Measurements from ENCODE around the gene CUL4B. TPM values are rescaled to one million over a fixed set of nuclear protein-coding genes. Genes with fewer than 3 reads are reported as not detected.
"Not testable (repeated sequence)": the region's sequence is repeated elsewhere in the genome, so short reads cannot be mapped to it uniquely, and the experiment has no call there.

The CUL4B gene
- polyA plus RNA-seq, 1 donor = 37.9 TPM

DNA sequence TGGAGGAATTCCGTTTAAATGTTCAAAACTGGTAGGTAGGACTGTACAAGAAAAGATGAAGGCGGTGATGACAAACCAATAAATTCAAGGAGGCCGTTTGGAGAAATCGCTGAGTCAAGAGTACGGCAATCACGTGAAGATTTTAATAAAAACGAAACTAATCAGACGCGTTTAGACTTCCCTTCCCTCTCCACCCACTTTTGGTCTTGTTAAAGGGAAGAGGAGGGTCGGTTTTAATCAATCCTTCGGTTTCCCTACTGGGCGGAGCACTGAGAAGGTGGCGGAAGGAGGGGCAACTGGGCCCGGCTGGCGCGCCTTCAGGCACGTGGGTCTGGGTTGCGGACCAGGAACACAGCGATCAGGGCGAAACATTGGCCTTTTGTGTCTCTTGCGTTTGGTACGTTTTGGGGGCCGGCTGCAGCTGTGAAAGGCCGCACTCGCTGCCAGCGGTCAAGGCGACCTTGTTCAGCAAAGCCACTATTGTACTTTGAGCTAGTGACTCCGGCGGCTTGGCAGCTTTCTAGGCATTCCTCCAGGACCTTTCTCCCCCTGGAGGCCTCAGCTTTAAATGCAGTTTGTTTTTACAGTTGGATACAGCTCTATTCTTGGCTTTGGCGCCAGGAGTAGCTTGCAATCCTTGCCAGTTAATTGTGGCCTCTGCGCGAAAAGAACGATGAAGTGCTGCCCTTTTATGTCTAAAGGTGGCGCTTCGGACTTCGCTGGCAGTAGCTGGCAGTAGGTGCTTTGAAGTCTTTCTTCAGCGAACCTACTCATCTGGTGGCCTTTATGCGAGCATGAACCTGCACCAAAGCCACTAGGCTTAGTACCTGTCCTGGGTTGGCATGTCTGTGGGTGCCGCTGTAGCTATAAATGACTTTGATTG lies 74.9 kb downstream of the CUL4B start:
- no peaks in the 10 kb centered on the region for H3K27me3 ChIP-seq (ENCODE audit: control insufficient read depth, insufficient read depth, low read length)
- H3K27ac ChIP-seq (ENCODE audit: low read length) = peak overlapping the region; percentile 95
- peaks cover 3% of the 10 kb centered on the region for H3K4me1 ChIP-seq (ENCODE audit: control insufficient read depth, insufficient read depth, low read length)
- H3K4me3 ChIP-seq (ENCODE audit: low read length) = peak overlapping the region; percentile 60
- 0% methylated on average over 2 of the region's 39 CpGs for WGBS (ENCODE audit: insufficient coverage, low lambda C conversion rate)
- H3K9me3 ChIP-seq (ENCODE audit: control insufficient read depth, low read depth, low read length) = no peaks in the 10 kb centered on the region
- DNase-seq = peak; percentile 67 to 86
- no peaks in the 10 kb centered on the region for H3K36me3 ChIP-seq (ENCODE audit: control insufficient read depth, insufficient read depth, low read length)

DNA sequence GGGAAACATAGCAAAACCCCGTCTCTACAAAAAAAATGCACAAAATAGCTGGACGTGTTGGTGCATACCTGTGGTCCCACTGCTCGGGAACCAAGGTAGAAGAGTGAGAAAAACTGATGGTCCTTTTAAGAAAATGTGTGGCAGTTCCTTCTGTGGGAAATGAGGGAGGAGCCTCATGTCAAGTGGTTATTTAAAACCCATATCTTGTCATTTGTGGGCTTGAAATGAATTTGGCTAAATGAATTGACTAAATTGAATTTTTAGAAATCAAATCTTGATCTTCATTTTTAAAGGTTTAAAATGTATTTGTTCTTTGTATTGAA lies 75.5 kb downstream of the CUL4B start:
- H3K36me3 ChIP-seq (ENCODE audit: control insufficient read depth, insufficient read depth, low read length) = no peaks in the 10 kb centered on the region
- H3K27me3 ChIP-seq (ENCODE audit: control insufficient read depth, insufficient read depth, low read length) = no peaks in the 10 kb centered on the region
- H3K9me3 ChIP-seq (ENCODE audit: control insufficient read depth, low read depth, low read length) = no peaks in the 10 kb centered on the region
- peaks cover 3% of the 10 kb centered on the region for H3K4me1 ChIP-seq (ENCODE audit: control insufficient read depth, insufficient read depth, low read length)
- no CpG with 5 or more reads among the region's 3 CpGs for WGBS (ENCODE audit: insufficient coverage, low lambda C conversion rate)
- no peak for DNase-seq
- H3K4me3 ChIP-seq (ENCODE audit: low read length) = peak overlapping the region; percentile 60
- peak overlapping the region; percentile 95 for H3K27ac ChIP-seq (ENCODE audit: low read length)

DNA sequence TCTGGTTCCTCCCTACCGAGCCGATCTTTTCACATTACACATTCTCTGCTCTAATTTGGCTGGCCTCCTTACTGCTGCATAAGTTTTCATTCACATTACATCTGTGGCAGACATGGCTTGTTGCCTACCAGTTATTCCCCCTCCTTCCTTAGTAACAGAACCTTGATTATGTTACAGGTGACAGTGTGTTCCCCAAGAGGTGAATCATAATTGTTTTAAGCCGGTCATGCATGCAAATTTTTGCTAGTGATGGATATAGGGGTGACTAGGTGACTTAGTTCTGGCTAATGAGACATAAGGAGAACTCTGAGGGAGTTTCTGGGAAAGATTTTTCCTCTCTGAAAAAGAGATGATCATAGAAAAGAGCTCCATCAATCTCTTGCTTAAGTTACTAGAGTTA lies 83.3 kb downstream of the CUL4B start:
- no peaks in the 10 kb centered on the region for H3K4me1 ChIP-seq (ENCODE audit: control insufficient read depth, insufficient read depth, low read length)
- no peaks in the 10 kb centered on the region for H3K36me3 ChIP-seq (ENCODE audit: control insufficient read depth, insufficient read depth, low read length)
- no peak for DNase-seq
- no peaks in the 10 kb centered on the region for H3K9me3 ChIP-seq (ENCODE audit: control insufficient read depth, low read depth, low read length)
- no peaks in the 10 kb centered on the region for H3K27me3 ChIP-seq (ENCODE audit: control insufficient read depth, insufficient read depth, low read length)
- no peak overlapping the region for H3K27ac ChIP-seq (ENCODE audit: low read length)
- no CpG with 5 or more reads among the region's 3 CpGs for WGBS (ENCODE audit: insufficient coverage, low lambda C conversion rate)
- no peak overlapping the region for H3K4me3 ChIP-seq (ENCODE audit: low read length)

DNA sequence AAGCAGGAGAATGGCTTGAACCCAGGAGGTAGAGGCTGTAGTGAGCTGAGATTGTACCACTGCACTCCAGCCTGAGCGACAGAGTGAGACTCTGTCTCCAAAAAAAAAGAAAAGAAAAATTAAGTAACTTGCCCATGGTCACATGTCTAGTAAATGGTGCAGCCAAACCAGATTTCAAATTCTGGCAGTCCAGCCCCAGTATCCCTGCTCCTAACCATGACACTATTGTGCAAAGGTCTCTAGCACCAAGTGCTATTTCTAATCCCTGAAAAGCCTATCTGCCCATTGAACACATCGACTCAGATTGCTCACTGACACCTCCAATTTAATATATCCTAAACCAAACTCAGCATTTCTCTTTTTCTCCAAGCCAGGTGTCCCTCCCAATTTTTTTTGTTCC lies 84.0 kb downstream of the CUL4B start:
- Histone ChIP-seq H3K27me3 (ENCODE audit: control insufficient read depth, insufficient read depth, low read length) (no peaks in the 10 kb centered on the region), H3K9me3 (ENCODE audit: control insufficient read depth, low read depth, low read length) (no peaks in the 10 kb centered on the region), H3K4me3 (ENCODE audit: low read length) (no peak overlapping the region), H3K4me1 (ENCODE audit: control insufficient read depth, insufficient read depth, low read length) (no peaks in the 10 kb centered on the region), H3K36me3 (ENCODE audit: control insufficient read depth, insufficient read depth, low read length) (no peaks in the 10 kb centered on the region), H3K27ac (ENCODE audit: low read length) (no peak overlapping the region)
- WGBS (ENCODE audit: insufficient coverage, low lambda C conversion rate) = no CpG with 5 or more reads among the region's 2 CpGs
- no peak for DNase-seq

DNA sequence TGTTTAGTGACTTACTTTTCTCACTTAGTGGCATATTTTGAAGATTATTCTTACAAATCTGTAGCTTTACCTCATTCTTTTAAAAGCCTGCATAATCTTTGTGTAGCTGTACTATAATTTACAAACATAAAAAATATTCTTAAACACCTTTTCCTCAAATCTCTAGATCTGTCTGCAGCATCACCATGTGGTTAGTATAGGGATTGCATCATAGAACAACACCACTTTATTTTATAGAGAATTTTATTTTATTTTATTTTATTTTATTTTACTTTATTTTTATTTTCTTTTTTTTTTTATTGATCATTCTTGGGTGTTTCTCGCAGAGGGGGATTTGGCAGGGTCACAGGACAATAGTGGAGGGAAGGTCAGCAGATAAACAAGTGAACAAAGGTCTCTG lies 85.3 kb downstream of the CUL4B start:
- H3K27me3 ChIP-seq (ENCODE audit: control insufficient read depth, insufficient read depth, low read length); DNase-seq: not testable (repeated sequence)
- no CpG with 5 or more reads among the region's 1 CpG for WGBS (ENCODE audit: insufficient coverage, low lambda C conversion rate)

More for the DNA sequence above, 85.3 kb downstream of the CUL4B start:
- not testable (repeated sequence) for H3K4me1 ChIP-seq (ENCODE audit: control insufficient read depth, insufficient read depth, low read length); H3K27ac ChIP-seq (ENCODE audit: low read length); H3K9me3 ChIP-seq (ENCODE audit: control insufficient read depth, low read depth, low read length); H3K4me3 ChIP-seq (ENCODE audit: low read length); H3K36me3 ChIP-seq (ENCODE audit: control insufficient read depth, insufficient read depth, low read length)

Other genes starting within 250 kb of the CUL4B start
- 1.6 TPM for gene TMEM255A, start 249.5 kb downstream of the CUL4B start, polyA plus RNA-seq
- gene ATP1B4, start 198.9 kb downstream of the CUL4B start, polyA plus RNA-seq = 0.45 TPM
- gene LAMP2, start 91.7 kb downstream of the CUL4B start, polyA plus RNA-seq = 118 TPM
- gene MCTS1, start 43.1 kb upstream of the CUL4B start, polyA plus RNA-seq = 51.2 TPM
- gene C1GALT1C1, start 69.1 kb upstream of the CUL4B start, polyA plus RNA-seq = 25.5 TPM

Measured in large intestine (tissue), 3 donors.